Nucleus accumbens (tissue), 56 donors: Measurements from ENCODE around the gene TEX13A.
"Not testable (repeated sequence)": the region's sequence is repeated elsewhere in the genome, so short reads cannot be mapped to it uniquely, and the experiment has no call there.

Experiments used
- DNase-seq, 56 donors: peaks; one replicate each; lab custom pipeline; 2025; lab: John Stamatoyannopoulos, UW

The TEX13A gene, protein sequence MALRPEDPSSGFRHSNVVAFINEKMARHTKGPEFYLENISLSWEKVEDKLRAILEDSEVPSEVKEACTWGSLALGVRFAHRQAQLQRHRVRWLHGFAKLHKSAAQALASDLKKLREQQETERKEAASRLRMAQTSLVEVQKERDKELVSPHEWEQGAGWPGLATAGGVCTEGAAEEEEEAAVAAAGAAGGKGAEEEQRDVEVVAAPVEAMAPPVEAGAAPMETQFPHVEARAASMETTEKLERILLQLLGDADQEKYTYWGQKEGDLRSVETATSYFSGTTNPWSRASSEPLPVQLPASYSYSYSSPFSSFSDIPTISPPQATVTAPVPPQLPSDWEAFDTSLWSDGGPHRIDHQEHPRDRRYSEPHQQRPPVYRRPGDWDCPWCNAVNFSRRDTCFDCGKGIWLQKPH

DNA sequence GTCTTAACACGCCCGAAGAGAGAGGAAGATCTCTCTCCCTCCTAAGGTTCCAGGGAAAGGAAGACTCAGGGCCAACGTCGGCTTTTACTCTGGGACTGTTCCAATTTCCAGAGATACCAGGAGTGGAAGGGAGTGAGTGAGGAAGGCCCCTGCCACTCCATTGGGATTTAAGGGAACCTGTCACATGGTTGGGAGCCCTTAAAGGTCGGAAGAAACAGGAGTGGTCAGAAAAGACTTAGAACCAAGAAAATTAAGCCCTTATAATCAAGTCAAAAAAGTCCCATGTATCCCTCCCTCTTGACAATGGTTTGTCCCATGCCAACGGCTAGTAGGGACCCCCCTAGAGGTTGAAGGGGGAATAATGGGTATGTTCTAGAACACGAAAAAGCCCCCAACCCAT, at the start of gene TEX13A:
TSS of gene TEX13A (minus strand) at position 59 of the 400 bp plus-strand sequence. CDS start 297 bp downstream, outside the sequence.
- no peak for DNase-seq

DNA sequence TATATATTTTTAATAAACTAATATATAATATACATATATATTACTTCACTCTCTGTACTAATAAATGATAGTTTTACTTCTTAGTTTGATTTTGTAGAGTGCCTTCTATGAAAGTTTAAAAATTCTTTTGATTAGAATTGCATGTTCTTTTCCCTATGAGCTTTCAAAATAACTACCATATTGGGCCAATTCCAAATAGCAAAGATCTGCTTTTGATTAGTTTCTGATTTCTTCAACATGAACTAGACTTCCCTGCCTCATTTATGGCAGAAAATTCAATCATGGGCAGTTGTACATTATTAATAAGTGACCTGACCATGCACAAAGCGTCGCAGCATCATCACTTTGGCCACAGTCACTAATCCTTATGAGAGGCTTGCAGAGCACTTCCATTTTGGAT, 48.9 kb upstream of the TEX13A start:
- no peak for DNase-seq

DNA sequence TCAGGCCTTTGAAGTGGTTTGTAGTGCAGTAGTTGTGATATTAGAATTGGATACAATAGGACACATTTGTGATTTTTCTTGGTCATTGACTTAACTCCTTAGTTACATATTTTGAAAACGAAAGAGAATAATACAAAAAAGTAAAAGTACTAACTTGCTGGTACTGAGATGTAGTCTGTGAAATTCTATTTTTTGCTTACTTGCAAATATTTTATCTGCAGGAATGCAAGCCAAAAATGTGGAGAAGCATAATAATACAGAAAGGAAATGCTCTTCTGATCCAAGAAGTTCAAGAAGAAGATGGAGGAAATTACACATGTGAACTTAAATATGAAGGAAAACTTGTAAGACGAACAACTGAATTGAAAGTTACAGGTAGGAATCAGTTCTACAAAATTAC, 46.7 kb upstream of the TEX13A start:
- no peak for DNase-seq

DNA sequence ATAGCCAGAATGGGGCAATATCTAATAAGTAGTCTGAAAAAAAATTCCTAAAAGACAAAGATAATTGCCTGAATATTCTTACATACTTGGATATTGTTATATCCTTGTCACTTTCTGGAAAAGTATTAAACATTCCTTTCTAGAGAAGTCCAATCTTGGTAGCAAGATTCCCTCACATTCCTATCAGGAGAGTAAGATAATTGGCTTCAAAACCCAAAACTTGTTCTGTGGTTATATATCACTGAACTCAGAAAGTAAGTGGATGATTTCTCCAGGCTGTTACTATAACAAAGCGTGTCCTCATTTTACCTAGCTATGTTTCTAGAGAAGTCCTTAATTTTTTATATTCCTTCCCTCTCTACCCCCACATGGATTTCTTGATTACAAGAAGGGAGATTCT, 46.0 kb upstream of the TEX13A start:
- DNase-seq, result no peak

DNA sequence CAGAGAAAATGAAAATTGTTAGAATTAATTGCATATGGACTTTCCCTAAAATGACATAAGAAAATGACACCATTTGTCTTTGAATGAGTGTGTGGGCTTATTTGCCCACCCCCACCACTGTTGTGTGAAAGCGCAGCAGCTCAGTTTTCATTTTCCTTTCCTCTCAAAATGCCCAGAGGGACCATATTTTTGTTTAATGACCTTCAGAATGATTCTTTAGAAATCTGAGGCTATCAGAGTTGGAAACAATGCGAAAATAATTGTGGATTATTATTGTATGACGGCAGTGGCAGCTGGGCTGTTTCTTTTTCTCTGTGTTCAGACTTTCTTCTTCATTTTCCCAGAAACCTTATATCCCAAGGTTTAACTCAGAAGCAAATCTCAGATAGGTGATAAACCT, 44.6 kb upstream of the TEX13A start:
- no peak for DNase-seq

DNA sequence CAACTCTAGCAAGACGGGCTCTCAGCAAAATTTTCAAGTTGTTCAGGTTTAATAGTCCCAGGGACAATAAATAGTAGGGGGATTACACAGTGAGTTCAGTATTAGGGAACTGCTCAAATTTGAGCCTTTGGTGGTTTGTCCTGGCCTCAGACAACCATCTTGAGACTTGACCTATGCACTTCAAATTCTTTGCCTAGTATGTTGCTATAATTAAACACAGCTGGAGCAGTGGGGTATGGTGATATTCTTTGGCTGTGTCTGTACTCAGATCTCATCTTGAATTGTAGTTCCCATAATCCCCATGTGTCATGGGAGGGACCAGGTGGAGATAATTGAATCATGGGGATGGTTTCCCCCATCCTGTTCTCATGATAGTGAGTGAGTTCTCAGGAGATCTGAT, 43.3 kb upstream of the TEX13A start:
- no peak for DNase-seq

DNA sequence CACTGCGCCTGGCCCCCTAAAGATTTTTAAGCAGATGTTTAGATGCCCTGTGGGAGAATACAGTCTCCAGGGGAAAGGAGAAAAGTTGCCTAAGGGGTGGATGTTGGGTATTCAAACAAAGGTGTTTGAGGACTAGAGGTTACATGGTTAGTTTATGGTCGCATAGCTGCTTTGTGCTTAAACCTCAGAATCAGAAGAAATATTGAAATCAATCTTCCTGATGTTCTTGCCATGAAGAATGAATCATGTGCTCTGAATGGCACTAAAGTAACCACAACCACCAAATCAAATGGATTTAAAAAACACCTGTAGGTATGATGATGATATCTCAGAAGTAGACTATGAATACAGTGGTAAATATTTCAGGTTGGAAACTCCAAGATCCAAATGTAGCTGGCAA, 42.7 kb upstream of the TEX13A start:
- no peak for DNase-seq

DNA sequence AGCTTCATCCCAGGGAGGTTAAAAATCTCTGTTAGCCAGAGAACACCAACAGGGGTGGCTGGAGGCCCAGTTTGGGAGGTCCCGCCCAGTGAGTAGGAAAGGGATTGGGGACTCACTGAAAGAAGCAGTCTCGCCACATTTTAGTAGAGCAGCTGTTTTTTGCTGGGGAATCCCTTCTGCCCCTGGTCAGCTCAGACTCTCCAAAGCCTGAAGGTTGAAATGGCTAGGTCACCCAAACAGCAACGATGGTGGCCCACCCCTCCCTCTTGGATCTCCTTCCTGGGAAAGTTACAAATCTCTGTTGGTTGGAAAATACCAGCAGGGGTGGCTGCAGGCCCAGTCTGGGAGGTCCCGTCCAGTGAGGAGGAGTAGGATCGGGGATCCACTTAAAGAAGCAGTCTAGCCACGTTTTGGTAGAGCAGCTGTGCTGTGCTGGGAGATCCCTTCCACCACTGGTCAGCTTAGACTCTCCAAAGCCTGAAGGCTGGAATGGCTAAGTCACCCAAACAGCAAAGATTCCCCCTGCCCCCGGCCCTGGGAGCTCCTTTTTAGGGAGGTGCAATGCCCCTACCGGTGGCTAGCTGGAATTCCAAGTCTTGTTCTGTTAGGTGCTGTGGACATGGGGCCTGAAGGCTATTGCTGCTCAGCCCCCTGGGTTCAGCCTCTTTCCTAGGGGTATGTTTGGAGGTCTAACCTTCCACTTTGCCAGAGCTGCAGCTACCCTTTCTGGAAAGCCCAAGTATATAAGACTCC, 40.0 kb upstream of the TEX13A start:
- no peak for DNase-seq

DNA sequence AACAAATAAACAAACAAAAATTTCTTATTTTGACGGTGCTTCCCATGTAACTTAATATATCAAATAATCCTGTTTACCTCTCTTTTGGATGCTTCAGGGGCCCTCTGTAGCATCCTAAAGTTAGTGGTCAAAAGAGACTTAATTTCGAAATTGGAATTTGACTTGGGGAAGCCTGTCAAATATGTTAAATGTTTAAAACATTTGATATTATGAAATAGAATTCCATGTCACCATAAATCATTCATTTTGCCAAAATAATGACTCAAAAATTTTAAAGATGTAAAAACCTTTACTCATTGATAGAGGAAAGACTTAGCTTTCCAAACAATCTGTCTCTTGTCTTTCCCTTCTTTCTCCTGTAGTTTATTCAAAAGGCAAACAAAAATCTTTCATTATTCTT, 20.6 kb upstream of the TEX13A start:
- DNase-seq, result no peak

DNA sequence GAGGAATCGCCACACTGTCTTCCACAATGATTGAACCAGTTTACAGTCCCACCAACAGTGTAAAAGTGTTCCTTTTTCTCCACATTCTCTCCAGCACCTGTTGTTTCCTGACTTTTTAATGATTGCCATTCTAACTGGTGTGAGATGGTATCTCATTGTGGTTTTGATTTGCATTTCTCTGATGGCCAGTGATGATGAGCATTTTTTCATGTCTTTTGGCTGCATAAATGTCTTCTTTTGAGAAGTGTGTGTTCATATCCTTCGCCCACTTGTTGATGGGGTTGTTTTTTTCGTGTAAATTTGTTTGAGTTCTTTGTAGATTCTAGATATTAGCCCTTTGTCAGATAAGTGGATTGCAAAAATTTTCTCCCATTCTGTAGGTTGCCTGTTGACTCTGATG, 16.9 kb upstream of the TEX13A start:
- not testable (repeated sequence) for DNase-seq

DNA sequence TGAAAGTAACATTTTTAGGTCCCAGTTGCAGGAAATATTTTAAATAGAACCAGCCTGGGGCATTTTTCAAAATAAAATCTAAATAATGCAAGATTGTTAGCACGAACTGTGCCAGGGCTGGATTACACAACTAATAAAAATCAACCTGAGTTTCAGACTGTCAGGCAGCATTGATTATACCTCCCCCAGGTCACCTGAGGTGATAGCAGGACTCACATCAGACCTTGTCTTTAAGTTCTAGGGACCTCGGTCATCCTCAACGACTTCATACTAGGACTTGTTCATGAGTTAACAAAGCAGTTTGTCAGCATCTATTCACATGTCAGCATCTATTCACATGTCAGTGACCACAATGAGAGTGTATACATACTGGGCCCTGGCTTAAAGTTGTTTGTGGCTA, 8.7 kb upstream of the TEX13A start:
- no peak for DNase-seq

DNA sequence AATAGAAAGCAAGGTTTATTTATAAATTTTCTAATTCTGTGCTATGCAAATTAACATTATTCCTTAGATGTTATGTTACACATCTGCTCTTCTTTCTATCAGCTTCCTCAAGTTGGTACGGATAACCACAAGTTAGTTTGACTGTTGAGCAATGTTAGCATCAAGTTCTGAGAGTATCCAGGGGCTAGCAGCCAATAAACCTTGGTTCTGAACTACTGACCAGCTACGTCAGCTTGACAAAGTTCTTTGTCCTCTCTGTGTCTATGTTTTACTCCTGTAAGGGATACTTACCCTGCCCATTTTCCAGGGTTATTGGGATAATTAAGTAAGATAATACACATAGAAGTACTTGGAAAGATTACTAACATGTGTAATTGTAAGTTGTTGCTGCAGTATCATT, 8.1 kb upstream of the TEX13A start:
- no peak for DNase-seq

DNA sequence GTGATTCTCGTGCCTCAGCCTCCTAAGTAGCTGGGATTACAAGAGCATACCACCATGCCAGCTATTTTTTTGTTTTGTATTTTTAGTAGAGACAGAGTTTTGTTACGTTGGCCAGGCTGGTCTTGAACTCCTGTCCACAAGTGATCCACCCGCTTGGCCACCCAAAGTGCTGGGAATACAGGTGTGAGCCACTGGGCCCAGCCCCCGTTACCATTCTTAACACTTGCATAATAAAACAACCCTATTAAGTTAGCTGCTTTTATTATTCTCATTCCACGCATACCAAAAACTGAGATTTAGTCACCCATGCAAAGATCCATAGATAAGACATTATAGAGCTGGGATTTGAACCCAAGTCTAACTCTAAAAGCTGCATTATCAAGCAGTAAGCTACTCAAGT, 6.0 kb upstream of the TEX13A start:
- no peak for DNase-seq

DNA sequence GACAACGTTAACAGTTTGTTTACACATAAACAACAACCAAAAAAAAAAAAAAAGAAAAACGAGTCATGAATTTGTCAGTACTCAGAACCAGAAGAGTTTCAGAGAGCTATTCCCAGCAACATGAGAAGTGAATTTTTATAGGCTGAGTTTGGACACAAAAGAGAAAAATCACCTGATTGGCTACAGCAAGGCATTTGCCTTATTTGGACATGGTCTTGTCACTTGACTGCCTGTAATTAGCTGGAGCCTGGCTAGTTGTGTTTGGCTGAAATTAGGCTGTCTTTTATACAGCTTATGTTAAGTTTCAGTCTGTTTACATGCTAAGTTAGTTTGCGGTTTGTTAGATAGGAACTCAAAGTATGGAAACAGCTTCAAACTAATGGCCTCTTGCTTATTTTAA, 880 bp upstream of the TEX13A start:
- DNase-seq, result no peak

DNA sequence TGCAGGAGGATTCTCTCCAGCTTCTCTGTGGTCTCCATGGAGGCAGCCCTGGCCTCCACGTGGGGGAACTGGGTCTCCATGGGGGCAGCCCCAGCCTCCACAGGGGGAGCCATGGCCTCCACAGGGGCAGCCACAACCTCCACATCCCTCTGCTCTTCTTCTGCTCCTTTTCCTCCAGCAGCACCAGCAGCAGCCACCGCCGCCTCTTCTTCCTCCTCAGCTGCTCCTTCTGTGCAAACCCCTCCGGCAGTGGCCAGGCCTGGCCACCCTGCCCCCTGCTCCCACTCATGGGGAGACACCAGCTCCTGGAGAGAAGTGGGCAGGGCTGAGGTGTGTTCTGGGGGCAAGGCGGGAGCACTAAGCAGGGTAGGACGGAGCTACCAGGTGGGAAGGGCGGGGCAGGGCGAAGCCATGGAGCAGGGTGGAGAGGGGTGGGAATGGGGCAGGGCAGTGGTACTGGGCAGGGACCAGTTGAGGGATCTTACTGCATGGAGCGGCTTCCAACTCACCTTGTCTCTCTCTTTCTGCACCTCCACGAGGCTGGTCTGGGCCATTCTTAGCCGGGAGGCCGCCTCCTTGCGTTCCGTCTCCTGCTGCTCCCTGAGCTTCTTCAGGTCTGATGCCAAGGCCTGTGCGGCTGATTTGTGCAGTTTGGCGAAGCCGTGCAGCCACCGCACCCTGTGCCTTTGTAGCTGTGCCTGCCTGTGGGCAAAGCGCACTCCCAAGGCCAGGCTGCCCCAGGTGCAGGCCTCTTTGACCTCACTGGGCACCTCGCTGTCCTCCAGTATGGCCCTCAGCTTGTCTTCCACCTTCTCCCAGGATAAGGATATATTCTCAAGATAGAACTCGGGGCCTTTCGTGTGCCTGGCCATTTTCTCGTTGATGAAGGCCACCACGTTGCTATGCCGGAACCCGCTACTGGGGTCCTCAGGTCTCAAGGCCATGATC, 766 bp downstream of the TEX13A start:
- no peak for DNase-seq

DNA sequence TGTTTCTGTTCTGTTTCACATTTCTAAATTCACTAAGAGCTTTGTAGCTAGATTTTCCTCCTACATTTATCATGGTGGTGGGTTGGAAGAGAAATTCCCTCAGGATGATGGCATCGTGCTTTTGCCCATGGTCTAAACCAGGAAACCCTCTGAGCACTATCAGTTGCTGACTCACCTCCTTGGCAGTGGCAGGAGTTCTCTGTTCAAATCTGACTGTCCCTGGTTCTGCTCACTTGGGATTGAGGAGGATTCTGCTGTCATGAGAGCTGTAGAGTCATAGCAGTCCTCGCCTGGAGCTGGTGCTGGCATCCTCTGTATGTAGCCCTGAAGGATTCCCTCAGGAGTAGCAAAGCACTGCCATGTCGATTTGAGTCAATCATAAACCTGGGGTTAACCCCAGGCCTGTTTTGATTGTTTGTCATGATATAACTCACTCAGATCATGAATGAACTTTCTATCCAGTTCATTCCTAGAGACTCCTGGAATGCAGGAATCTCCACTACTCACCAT, 9.4 kb downstream of the TEX13A start:
- DNase-seq, result no peak

DNA sequence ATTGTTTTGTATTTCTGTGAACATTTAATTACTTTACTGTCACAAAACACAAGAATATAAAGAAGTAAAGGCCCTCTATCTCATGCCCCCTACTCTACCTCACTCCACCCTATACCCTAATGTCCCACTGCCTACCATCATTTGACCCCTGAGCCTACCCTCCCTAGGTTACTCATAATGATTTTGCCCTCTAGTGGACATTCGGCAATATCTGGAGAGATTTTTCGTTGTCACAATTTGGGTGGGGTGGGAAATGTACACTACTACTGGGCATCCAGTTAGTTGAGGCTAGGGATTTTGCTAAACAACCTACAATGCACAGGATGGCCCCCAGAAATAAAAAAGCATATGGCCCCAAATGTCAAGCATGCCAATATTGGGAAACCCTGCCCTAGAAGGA, 10.2 kb downstream of the TEX13A start:
- DNase-seq, result no peak

DNA sequence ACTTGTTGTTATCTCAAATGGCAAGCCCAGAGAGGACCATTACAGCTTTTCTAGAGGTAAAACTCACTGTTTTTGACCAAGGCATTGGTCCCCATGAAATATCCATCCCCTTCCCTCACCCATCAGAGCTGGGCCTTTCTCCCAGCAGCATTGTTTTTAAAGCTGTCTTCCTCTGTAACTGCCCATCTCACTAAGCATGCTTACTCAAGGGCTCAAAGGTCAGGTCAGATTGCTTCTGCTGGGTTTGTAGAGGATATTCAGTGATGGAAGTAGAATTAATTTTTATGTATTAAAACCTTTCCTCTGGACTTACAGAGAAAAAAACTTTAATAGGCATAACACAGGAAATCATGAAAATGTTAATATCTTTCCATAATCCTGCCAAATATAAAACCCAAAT, 11.1 kb downstream of the TEX13A start:
- DNase-seq, result no peak

DNA sequence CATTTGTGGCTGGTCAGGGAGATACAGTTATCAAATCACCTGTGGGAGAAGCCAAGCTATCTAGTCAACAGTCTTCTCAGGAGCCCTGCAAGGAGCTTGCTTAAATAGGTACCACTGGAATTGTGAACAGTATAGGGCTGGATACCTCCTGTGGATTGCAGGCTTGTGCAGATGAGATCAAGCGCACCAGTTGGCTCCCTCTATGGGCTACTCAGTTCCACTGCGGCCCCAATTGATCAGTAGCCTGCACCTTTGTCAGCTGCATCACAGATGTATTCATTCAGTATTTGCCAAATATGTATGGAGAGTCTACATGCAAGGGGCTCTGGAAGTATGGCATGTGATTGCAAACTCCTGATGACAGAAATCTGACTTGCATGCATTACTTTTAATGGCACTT, 28.6 kb downstream of the TEX13A start:
- DNase-seq, result peak in 2 of 56 donors; percentile 0 to 2

DNA sequence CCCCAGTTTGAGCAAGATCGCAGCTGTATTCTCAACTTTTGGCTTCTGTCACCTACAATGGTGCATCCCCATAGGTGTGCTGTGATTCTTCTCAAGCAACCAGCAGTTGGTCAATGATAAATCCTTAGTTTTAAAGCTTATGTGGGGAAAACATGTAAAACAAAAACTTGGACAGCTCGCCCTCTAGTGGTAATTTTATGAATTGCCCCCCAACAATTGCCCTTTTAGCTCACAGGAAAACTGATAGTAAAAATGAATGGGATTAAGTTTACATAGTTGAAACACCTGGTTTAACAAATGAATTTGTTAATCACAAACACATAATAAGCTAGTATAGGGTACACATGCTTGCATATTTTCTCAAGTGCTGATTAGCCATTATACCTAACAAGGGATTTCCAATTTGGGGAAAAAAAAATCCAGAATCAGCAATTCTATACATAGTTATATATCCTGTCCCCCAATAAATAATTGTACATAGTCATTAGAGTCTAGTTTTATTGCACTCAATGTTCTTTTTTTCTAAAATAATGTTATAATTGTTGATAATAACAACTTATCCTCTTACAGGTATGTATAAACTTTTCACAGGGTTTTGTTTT, 30.1 kb downstream of the TEX13A start:
- peak in 10 of 56 donors; percentile 0 to 30 (median 0) for DNase-seq
